Measurements from ENCODE around the gene ZFYVE19. TPM values are rescaled to one million over a fixed set of nuclear protein-coding genes. Genes with fewer than 3 reads are reported as not detected.
A peak's percentile ranks its signal among the peaks of the same experiment; 100 is the strongest.

The ZFYVE19 gene
- total and polyA plus RNA-seq, 2 experiments from 2014 or later = 8.5 to 22.7 TPM

GRCh38 chr15:40806672-40807027 is 239 bp upstream of the ZFYVE19 start:
- no peaks in the 10 kb centered on the region for H3K9me3 Mint-ChIP-seq
- ATAC-seq = no peak
- TF ChIP-seq ZNF462 (CRISPR knock-in tag; IDR thresholded peaks at IDR 0.05) = no peak
- no peak for TF ChIP-seq STAT1 (IDR thresholded peaks at IDR 0.05; ENCODE audit: unreplicated experiment)
- TF ChIP-seq NANOG (IDR thresholded peaks at IDR 0.05; ENCODE audit: borderline replicate concordance) = no peak
- TF ChIP-seq POLR2AphosphoS5 (IDR thresholded peaks at IDR 0.05; ENCODE audit: low read depth) = no peak
- no peak for TF ChIP-seq ZNF331 (CRISPR knock-in tag; IDR thresholded peaks at IDR 0.05; ENCODE audit: low read depth)
- no peak for TF ChIP-seq REST (IDR thresholded peaks at IDR 0.05; ENCODE audit: unreplicated experiment)
- no peak for TF ChIP-seq JUNB (IDR thresholded peaks at IDR 0.05; ENCODE audit: unreplicated experiment)

More at GRCh38 chr15:40806672-40807027, 239 bp upstream of the ZFYVE19 start:
- peaks cover 8% of the 10 kb centered on the region; the same call in 1 of the 2 replicates for H3K4me1 ChIP-seq (ENCODE audit: insufficient read depth)
- H3F3A ChIP-seq (replicated peaks; ENCODE audit: low read depth) = peaks cover 8% of the 10 kb centered on the region; the same call in 1 of the 2 replicates
- peak overlapping the region; percentile 92 for H3K4me2 ChIP-seq
- 0 out of 2 replicates have a peak overlapping the region, but pooled peaks have one; percentile 57 for H3K27ac ChIP-seq (ENCODE audit: low read depth)
- H3K27me3 Mint-ChIP-seq (ENCODE audit: insufficient read depth, low read depth, poor library complexity) = peaks cover 14% of the 10 kb centered on the region
- peak overlapping the region; percentile 100 for H2AFZ ChIP-seq
- no peak for DNase-seq (ENCODE audit: low spot score)
- H3K27me3 ChIP-seq (ENCODE audit: insufficient read depth) = no peaks in the 10 kb centered on the region
- peak overlapping the region; percentile 94 for H3K4me3 ChIP-seq
- peaks cover 2% of the 10 kb centered on the region; the same call in 1 of the 2 replicates for H4K20me1 ChIP-seq (replicated peaks; ENCODE audit: insufficient read depth)
- peaks cover 16% of the 10 kb centered on the region for H3K4me1 Mint-ChIP-seq
- H3K36me3 Mint-ChIP-seq (ENCODE audit: low read depth) = peaks cover 2% of the 10 kb centered on the region; the same call in 1 of the 3 replicates
- H3K36me3 ChIP-seq (ENCODE audit: insufficient read depth) = no peaks in the 10 kb centered on the region
- H3K27ac Mint-ChIP-seq = peak overlapping the region; percentile 44
- H3K79me2 ChIP-seq (replicated peaks; ENCODE audit: insufficient read depth) = peaks cover 22% of the 10 kb centered on the region
- no peaks in the 10 kb centered on the region for H3K9me2 ChIP-seq (ENCODE audit: insufficient read depth)
- peak overlapping the region; percentile 99 for H3K4me3 Mint-ChIP-seq
